SHP77 treated with DMSO at 0.1 percent for 48 hours (cell line): ENCODE data around the gene FBXO10.

Experiments
- DNase-seq: peaks from one replicate; lab custom pipeline; 2025; lab: John Stamatoyannopoulos, UW

The FBXO10 gene

DNA sequence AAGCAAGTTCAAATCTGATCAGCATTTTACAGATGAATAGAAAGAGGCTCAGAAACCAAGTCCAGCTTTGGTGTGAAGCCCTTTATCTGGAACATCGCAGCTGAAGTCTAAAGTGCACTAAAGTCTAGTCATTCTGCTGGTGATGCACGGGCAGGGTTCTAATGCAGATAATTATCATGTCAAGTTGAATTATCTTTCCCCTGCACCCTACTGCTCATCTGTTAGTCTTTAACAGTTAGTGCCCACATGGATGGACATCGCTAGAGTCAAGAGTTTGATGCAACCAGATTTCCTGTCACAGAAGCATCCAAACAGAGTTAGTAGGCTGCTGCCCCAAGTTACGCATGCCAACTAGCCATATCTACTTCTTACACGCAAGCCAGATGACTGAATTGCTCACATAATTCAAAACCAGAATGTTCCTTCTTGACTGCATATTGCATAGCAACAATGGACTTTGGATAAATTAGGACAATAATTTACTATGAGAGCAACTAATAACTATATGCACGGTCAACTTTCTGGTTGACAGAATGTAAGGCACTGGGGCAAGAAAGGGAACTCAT, 17.8 kb upstream of the FBXO10 start:
- no peak for DNase-seq

DNA sequence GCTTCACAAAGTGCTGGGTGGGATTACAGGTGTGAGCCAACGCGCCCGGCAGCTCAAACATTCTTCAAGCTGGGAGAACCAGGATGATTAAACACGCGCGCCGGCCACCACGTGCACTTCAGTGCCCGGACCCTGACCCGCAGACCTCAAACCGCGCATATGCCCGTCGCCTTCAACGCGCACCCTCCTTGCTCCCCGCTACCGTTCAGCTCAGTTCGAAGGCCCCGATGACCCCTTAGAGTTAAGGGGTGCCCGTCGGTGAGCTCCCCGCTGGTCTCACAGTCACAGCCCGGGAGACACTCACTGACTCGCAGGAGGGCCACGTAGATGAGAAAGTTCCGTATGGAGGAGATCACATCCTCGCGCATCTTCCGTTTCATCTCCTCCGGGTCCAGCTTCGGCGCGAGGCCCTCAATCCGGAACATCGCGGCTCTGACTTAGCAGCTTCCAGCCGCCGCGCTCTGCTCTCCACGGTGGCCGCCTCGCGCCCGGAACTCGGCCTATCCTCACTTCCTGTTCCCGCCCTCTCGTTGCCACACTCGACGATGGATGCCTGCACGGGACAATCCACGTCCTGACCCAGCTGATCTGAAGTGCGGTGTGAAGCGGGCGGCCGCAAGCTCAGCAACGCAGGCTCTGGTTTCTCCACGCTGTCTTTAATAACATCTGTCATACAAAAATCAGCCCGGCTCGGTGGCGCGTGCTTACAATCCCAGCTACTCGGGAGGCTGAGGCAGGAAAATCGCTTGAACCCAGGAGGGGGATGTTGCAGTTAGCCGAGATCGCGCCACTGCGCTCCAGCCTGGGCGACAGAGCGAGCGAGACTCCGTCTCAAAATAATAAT, 16.1 kb upstream of the FBXO10 start, which contains the start of gene TOMM5:
TOMM5 (minus strand) TSS at position 490 of the 844 bp plus-strand sequence; CDS start at position 425, 65 bp downstream.
- peak; percentile 28 for DNase-seq

DNA sequence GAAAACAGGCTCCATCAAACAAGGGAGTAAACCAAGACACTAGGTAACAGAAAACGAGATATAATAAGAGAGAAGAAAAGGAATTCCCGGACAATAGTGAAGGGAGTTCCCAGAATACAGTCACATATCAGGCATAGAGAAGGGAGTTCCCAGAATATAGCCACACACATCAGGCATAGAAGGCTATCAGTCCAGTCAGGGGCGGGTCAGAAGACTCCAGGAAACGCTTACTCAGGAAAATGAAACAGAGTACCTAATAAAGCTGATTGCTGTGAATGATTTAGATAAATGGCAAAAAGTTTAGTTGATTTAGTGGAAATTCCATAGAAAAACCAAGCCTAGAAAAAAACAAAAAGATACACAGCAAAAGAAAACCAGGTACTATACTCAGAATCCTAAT, 11.3 kb upstream of the FBXO10 start:
- no peak for DNase-seq

GRCh38 chr9:37583522-37584121, 7.4 kb upstream of the FBXO10 start:
- no peak for DNase-seq

DNA sequence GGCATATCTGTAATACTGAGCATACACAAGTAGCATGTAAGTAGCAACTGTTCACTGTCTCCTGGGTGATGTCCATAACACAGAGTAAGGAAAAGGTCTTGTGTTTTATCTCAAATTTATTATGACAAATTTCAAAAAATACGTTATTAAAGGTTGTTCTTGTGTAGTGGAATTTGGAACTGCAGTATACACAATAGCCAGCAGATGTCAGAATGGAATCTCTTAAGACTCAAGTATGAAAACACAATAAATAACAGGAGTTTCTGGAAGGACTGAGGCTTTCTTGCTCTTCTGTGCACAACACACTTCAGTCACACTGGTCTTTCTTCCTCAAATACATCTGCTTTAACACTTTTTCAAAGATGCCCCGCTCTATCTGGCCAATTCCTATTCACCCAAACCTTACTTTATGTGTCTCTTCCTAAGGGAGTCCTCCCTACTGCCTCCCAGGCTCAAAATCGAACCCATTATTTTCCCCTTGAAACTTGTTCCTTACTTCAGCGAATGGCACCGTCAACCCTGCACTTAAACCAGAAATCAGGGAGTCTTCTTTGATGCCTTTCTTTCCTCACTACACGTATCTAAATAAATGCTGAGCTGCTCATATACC, 6.5 kb upstream of the FBXO10 start:
- no peak for DNase-seq

GRCh38 chr9:37575511-37575914, 667 bp downstream of the FBXO10 start:
- no peak for DNase-seq

GRCh38 chr9:37575001-37575400, 1.2 kb downstream of the FBXO10 start:
- DNase-seq: no peak

DNA sequence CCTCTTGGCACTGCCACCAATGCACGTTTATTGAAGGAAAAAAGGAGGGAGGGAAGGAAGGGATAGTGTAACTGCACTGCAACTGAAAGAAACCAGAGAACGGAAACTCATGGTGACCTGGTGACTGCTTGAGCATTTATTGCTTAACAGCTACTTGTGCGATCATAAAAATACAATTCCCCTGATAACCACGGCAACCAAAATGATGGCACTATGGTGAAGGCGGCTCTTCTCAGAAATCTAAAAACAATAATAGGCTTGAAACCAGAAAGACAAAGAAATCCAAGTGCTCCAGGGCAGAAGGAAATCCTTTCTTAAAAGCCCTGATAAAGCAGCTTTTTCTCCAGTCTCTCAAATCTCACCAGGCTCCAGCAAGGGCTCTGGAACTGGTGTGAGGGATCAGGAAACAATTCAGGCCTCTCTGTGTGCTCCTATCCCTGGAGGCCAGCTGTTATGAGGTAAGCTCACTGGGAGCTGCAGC, 1.9 kb downstream of the FBXO10 start:
- DNase-seq: no peak

- DNase-seq: no peak
Measured at GRCh38 chr9:37571282-37571681, 4.9 kb downstream of the FBXO10 start.

GRCh38 chr9:37566716-37567115, 9.5 kb downstream of the FBXO10 start:
- no peak for DNase-seq

GRCh38 chr9:37565661-37566618, 10.2 kb downstream of the FBXO10 start:
- DNase-seq: no peak

DNA sequence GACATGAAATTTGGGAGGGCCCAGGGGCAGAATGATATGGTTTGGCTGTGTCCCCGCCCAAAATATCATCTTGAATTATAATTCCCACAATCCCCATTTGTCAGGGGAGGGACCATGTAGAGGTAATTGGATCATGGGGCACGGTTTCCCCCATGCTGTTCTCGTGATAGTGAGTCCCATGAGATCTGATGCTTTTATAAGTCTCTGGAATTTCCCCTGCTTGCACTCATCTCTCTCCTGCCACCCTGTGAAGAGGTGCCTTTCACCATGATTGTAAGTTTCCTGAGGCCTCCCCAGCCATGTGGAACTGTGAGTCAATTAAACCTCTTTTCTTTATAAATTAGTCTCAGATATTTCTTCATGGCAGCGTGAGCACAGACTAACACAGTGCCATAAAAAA, 11.3 kb downstream of the FBXO10 start:
- DNase-seq: no peak

DNA sequence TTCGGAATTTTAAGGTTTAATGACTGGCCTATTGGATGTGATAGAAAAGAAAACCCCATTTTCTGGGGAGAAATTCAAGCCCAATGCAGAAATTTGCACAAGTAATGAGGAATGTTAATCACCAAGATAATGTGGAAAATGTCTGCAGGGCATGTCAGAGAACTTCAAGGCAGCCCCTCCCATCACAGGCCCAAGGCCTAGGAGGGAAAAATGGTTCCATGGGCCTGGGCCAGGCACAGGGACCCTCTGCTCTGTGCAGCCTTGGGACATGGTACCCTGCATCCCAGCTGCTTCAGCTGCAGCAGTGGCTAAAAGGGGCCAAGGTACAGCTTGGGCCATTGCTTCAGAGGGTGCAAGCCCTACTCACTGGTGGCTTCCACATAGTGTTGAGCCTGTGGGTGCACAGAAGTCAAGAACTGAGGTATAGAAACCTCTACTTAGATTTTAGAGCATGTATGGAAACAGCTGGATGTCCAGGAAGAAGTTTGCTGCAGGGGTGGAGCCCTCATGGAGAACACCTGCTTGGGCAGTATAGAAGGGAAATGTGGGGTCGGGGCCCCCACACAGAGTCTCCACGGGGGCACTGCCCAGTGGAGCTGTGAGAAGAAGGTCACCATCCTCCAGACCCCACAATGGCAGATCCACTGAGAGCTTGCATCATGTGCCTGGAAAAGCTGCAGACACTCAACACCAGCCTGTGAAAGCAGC, 12.2 kb downstream of the FBXO10 start:
- no peak for DNase-seq

- DNase-seq: no peak
Measured at GRCh38 chr9:37562826-37563225, 13.4 kb downstream of the FBXO10 start.

- no peak for DNase-seq
Measured at GRCh38 chr9:37561682-37562081, 14.5 kb downstream of the FBXO10 start.

GRCh38 chr9:37559855-37560592, 16.2 kb downstream of the FBXO10 start:
- no peak for DNase-seq

- DNase-seq: no peak
Measured at GRCh38 chr9:37559125-37559524, 17.1 kb downstream of the FBXO10 start.

DNA sequence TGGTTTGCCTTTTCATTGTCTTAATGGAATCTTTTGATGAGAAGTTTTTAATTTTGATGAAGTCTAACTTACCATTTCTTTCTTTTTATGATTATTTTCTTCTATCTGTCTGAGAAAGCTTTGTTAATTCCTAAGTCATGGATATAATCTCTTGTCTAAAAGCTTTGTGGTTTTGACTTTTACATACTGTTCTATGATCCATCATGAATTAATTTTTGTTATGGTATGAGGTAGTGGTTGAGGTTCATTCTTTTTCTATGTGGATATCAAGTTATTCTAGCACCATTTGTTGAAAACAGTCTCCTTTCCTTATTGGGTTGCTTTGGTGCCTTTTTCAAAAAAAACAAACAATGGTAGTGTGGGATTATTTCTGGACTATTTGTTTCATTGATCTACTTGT, 20.4 kb downstream of the FBXO10 start:
- DNase-seq: no peak

DNA sequence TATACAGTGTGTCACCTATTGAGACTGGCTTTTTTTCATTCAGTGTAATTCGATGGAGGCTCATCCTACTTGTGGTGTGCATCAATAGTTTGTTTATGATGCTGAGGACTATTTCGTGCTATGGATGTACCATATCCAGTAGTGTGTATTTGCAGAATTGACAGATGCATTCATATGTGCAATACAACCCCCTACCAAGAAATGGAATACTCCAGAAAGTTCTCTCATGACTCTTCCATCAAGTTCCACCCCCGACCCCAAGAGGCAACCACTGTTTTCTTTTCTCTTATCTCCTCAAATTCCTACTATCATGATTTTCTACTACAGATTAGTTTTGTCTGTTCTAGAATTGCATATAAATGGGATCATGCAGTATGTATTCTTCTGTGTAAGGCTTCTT, 21.9 kb downstream of the FBXO10 start:
- no peak for DNase-seq

DNA sequence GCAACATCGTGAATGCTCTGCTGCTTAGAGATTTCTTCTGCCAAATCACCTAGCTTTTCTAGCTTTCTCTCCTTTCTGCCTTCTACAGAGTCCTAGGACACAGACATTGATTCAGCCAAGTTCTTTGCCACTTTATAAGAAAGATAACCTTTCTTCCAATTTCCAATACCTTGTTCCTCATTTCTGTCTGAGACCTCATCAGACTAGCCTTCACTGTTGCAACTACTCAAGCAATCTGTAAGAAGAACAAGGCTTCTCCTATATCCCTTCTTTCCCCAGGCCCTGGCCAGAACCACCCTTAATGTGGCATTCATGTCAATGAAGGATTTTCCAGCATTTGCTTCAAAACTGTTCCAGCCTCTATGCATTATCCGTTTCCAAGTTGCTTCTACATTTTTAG, 24.3 kb downstream of the FBXO10 start:
- DNase-seq: no peak
